ES-I3 (cell line): Measurements from ENCODE around the gene SCGB3A1.

ENCODE experiments used
- H3K36me3 ChIP-seq: 2 replicates; pipeline ENCODE4 v1.6.1; 2013; ENCODE audit warnings: mild to moderate bottlenecking, low read length, control low read depth, moderate library complexity; ENCODE audit not compliant: insufficient read depth
- H3K4me1 ChIP-seq: 2 replicates; pipeline ENCODE4 v1.6.1; 2013; ENCODE audit warnings: mild to moderate bottlenecking, control low read depth, low read length; ENCODE audit not compliant: insufficient read depth
- H3K9ac ChIP-seq: 2 replicates; pipeline ENCODE4 v1.6.1; 2013; ENCODE audit warnings: low read depth, mild to moderate bottlenecking, low read length, moderate library complexity
- H3K9me3 ChIP-seq: 2 replicates; pipeline ENCODE4 v1.6.1; 2013; ENCODE audit warnings: mild to moderate bottlenecking, low read length, moderate library complexity; ENCODE audit not compliant: control insufficient read depth, insufficient read depth

Gene SCGB3A1, protein sequence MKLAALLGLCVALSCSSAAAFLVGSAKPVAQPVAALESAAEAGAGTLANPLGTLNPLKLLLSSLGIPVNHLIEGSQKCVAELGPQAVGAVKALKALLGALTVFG

DNA sequence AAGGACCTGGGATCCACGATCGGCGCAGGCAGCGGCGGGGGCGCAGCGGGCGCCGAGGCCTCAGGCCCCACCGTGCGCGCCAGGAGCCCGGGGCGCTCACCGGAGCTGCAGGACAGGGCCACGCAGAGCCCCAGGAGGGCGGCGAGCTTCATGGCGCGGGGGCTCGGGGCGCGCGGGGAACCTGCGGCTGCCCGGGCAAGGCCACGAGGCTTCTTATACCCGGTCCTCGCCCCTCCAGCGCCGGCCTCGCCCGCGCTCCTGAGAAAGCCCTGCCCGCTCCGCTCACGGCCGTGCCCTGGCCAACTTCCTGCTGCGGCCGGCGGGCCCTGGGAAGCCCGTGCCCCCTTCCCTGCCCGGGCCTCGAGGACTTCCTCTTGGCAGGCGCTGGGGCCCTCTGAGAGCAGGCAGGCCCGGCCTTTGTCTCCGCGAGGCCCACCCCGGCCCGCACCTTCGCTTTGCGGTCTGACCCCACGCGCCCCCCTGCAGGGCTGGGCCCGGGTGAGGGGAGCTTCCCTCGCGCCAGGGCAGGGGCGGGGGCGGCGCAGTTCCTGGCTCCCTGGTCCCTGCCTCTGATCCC is at the start of gene SCGB3A1:
Gene SCGB3A1, minus strand, starts transcription at position 189 of the 577 bp plus-strand sequence. Its CDS starts 37 bp downstream, at position 152.
- no peaks in the 10 kb centered on the region for H3K9me3 ChIP-seq
- no peaks in the 10 kb centered on the region for H3K4me1 ChIP-seq
- peak within 1 kb of the TSS; percentile 47 for H3K9ac ChIP-seq
- no peaks in the 10 kb centered on the region for H3K36me3 ChIP-seq

DNA sequence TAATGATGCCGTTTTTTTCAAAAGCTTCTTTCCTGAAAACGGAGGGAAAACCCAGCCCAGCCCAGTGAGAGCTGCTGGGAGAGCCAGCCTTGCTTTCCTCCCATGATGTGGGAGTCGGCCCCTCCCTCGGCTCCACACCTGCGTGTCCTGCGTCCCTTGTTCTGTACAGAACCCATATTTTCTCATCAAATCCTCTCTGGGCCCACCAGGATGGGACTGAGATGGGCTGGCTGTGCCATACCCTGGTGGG is 49.2 kb upstream of the SCGB3A1 start:
- no peaks in the 10 kb centered on the region for H3K36me3 ChIP-seq
- H3K4me1 ChIP-seq: no peaks in the 10 kb centered on the region
- no peaks in the 10 kb centered on the region for H3K9me3 ChIP-seq
- no peak overlapping the region for H3K9ac ChIP-seq

DNA sequence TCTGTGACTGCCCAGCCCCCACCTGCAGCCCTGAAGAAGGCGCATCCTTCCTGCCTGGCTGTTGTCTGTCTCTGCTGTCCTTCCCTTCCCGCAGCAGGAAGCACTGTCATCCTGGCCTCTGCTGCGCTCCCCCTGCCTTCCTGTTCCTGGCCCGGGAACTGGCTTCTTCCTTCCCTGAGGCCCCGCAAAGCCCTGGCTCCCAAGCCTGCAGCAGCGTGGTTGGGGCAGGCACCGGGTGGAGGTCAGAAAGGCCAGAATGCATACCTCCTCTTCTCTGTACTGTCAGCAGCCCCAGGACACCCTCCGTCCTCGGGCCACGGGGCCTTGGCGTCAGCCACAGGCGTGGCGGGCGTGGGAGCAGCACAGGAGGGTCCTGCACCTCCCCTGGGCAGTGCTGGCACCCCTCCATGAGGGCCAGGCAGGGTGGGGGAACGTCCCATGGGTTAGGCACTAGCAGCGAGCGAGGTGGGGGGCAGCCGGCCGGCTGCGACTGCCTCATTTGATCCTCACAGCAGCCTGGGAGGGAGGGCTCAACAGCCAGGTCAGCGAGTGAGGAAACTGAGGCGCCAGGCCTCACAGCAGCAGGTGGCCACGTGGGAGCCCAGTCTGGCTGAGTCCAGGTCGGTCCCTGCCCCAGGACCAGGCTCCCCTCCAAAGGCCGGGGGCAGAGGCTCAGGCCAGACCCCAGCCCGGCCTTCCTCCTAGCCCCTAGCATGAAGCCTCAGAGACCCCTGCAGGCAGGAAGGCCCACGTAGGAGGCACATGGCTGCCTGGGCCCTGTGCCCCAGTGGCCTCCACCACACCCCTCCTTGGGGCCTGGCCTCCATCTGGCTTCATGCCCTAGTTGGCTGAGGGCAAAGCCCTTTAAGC is 48.7 kb upstream of the SCGB3A1 start:
- Histone ChIP-seq H3K9ac (no peak overlapping the region), H3K36me3 (no peaks in the 10 kb centered on the region), H3K4me1 (no peaks in the 10 kb centered on the region), H3K9me3 (no peaks in the 10 kb centered on the region)

DNA sequence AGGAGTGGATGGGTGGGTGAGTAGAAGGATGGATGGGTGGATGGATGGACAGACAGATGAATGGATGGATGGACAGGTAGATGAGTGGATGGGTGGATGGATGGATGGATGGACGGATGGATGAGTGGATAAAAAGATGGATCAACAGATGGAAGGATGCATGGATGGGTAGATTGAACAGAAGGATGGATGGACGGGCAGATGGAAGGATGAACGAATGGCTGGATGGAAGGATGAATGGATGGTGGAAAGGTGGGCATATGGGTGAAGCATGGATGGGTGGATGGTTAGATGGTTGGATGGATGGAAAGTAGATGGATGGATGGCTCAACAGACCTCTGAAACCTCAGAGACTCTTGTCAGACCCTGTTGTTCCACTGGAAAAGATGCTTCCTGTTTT is 48.0 kb upstream of the SCGB3A1 start:
- H3K9me3 ChIP-seq: no peaks in the 10 kb centered on the region
- no peak overlapping the region for H3K9ac ChIP-seq
- H3K4me1 ChIP-seq: no peaks in the 10 kb centered on the region
- no peaks in the 10 kb centered on the region for H3K36me3 ChIP-seq

DNA sequence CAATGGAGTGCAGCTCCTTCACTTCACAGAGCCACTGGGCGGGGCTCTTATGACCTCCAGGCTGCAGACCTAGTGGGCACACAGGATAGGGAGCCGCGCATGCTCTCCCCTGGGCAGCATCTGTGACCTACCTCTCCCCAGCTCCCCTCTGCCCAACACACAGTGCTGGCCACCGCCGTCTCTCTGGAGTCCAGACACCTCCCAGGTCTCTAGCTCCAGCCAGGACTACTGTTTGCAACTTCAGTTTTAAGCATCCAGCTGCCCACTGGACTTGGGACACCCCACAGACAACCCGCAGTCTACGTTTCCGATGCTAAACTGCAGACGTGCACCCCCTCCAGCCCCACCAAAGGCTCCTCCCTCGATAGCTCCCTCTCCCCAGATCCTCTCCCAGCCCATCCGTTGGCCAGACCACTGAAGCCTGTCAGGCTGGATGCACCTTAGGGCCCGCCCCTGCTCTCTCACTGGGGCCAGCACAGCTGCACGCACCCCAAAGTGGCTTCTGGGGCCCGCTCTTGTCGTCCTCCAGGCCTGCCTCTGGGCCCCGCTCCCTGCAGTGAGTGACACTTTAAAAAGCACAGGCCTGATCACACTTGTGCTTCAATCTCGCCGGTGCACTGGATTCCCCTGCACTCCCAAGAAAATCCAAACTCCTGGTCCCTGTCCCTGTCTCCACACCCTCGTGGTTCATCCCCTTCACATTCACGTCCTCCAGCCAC is 46.8 kb upstream of the SCGB3A1 start:
- H3K9ac ChIP-seq: no peak overlapping the region
- no peaks in the 10 kb centered on the region for H3K36me3 ChIP-seq
- H3K9me3 ChIP-seq: no peaks in the 10 kb centered on the region
- no peaks in the 10 kb centered on the region for H3K4me1 ChIP-seq

DNA sequence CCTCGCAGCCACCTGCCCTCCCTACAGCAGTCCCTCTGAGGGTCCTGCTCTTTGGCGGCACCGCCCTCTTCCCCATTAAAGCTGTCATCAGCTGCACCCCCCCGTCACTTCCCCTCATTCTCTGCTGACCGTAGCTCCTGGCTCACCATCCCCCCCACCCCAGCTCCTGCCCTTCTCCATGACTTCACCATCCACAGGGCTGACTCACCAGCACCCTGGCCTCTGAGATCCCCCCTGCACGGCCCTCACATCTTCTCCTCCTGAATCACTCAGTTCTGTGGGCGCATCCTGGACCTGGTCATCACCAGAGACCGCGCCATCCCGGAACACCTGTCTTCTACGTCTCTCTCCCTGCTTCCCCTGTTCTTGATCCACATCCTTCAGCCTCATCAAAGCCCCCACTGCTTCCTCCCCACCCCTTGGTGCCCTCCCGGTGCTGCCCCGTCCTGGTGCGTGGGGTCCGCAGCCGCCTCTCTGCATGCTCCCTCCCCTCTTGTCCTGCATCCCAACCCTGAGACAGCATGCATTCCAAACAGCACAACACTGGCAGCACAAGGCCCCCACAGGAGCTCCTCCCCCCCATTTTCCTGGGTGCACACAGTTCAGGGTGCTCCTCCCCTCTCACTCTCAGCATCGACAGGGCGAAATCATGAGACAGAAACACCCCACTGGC is 45.2 kb upstream of the SCGB3A1 start:
- H3K9me3 ChIP-seq: no peaks in the 10 kb centered on the region
- H3K4me1 ChIP-seq: peaks cover 6% of the 10 kb centered on the region; the same call in 1 of the 2 replicates
- H3K9ac ChIP-seq: no peak overlapping the region
- H3K36me3 ChIP-seq: no peaks in the 10 kb centered on the region

DNA sequence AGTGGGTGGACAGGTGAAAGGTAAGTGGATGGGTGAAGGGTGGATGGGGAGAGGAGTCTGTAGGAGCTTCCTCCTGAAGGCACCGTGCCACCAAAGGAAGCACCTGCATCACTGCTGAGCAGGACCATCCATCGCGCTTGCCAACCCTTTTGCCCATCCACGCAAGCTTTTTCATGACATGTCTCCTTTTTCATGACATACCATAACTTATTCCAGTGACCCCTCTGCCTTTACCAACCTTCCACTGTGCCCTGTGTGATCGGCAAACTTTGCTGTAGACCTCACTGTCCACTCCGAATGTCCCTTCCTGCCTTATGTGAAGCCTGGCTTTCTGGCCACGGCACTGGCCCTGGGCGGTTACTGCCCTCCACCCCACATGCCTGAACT is 44.7 kb upstream of the SCGB3A1 start:
- Histone ChIP-seq H3K36me3 (no peaks in the 10 kb centered on the region), H3K9me3 (no peaks in the 10 kb centered on the region), H3K4me1 (peaks cover 6% of the 10 kb centered on the region; the same call in 1 of the 2 replicates), H3K9ac (no peak overlapping the region)

DNA sequence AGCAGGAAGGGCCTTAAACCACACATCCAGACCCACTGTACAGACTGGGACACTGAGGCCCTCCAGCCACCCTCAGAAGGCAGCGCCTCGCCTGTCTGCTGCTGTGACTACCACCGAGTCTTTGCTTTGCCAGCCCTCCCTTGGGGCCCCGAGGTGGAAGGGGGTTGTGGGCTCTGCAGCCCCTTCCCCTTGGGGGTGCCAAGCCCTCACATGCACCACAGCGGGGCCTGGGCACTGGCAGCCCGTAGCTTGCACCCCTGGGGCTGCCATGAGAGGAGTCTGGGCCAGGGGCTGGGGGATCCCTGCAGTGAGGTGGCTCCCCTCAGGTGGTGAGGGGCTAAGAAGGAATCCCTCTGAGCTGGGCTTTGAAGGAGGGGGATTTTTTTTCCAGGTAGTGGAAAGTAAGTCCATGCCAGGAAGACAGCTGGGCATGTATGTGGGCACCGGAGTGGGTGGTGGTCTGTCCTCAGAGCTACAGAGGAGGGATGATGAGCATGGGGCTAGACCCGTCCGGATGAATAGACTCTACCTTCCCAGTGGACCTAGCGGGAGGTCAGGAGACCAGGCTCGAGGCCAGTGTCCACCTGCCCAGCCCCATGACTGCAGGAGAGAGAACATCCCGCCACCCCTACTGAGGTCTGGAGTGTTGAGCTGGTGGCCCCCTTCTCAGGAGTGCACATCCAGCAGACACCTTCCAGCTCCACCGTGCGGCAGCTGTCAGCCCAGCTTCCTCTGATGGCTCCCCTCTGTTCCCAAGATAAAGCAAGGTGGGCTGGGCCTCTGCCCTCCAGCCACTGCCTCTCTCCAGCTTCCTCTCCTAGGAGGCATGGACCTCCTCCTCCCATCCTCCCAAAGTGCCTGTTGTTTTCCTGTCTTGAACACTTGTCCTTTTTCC is 42.2 kb upstream of the SCGB3A1 start:
- H3K9ac ChIP-seq: no peak overlapping the region
- no peaks in the 10 kb centered on the region for H3K9me3 ChIP-seq
- H3K4me1 ChIP-seq: peaks cover 6% of the 10 kb centered on the region; the same call in 1 of the 2 replicates
- H3K36me3 ChIP-seq: no peaks in the 10 kb centered on the region

DNA sequence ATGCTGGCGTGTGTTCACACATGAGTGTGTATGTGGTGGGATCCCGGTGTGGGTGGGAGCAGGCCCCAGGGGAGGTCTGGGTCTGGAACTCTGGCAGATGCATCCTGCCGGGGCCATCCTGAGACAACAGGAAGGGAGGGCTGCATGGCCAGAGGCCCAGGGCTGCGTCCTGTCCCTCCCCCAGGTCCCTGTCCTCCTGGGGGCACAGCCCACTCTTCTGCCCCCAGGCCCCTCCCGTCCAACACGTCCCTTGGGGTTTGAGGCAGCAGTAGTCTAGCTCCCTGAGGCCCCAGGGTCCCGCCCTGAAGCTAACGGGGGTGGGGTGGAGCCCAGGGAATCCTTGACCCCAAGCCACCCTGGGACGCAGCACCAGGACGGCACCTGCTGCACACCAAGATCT is 41.5 kb upstream of the SCGB3A1 start:
- Histone ChIP-seq H3K9me3 (no peaks in the 10 kb centered on the region), H3K9ac (no peak overlapping the region), H3K36me3 (no peaks in the 10 kb centered on the region), H3K4me1 (peaks cover 6% of the 10 kb centered on the region; the same call in 1 of the 2 replicates)

DNA sequence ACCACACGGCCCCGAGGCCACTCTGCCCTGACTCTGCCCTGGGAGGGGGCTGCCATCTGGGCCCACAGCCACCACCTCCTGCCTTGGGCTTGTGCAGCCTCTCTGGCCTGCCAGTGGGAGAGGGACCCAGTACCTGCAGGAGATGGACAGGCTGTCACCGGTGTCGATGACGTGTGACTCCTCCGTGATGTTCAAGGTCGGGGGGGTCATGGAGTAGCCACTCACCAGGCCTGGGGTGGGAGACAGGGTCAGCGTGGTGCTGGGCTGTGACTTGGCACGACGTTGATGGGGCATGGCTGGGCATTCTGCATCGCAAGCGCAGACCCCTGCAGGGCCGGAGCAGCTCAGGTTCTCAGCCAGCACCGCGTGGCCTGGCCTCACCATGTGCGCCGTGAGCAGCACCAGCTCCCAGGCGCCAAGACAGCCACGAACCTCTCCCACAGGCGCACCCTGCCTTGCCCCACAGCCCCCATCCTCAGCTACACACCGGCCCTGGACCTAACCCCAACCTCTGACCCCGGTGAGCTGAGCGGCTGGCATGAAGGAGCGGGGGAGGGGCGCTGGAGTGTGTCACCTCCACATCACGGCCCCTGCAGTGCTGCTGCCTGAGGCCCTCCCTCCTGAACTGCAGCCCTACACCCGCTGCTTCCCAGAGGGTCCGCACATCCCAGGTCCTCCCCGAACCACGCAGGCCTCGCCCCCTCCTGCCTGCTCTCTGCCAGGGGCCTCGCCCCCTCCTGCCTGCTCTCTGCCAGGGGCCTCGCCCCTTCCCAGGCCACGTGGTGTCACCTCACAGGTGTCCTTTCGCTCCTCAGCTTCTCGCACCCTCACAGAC is 40.5 kb upstream of the SCGB3A1 start:
- no peaks in the 10 kb centered on the region for H3K9me3 ChIP-seq
- H3K36me3 ChIP-seq: no peaks in the 10 kb centered on the region
- H3K4me1 ChIP-seq: peaks cover 6% of the 10 kb centered on the region; the same call in 1 of the 2 replicates
- no peak overlapping the region for H3K9ac ChIP-seq

DNA sequence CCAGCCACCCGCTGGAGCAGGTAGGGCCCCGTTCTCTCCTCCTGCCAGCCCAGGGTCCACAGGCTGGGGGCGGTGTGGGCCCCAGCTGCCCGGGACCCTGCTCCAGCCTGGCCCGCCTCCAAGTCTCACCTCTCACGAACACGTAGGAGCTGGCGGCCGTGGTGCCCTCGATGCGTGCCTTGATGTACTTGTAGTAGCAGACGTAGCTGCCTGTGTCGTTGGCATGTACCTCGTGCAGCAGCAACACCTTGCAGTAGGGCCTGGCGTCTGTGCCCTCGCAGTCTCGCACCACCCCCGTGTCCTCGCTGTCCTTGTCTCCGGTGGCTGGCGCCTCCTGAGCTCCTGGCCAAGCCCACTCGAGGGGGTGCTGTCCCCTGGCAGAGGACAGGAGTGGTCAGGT is 39.1 kb upstream of the SCGB3A1 start:
- no peaks in the 10 kb centered on the region for H3K36me3 ChIP-seq
- peaks cover 6% of the 10 kb centered on the region; the same call in 1 of the 2 replicates for H3K4me1 ChIP-seq
- H3K9ac ChIP-seq: no peak overlapping the region
- H3K9me3 ChIP-seq: no peaks in the 10 kb centered on the region

DNA sequence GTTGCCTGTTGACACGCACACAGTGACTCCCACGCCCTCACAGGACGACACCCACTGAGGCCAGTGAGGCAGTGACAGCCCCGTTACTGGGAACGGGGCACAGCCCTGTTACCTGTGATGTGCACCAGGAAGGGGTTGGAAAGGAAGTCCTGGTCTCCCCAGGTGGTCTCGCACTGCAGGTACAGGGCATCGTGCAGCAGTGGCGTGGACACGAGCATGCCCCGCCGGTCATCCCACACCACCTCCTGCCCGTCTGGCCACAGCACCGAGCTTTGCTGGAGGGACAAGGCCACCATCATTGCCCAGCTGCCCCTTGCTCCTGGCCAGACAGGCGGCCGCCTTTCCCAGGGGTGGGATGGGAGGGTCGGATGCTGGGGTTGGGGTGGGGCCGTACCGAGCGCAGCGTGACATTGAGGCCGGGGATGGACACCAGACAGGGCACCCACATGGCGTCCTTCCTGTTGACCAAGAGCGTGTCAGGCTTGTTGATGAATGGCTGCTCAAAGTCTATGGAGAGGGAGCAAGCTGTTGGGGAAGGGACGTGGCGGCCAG is 38.6 kb upstream of the SCGB3A1 start:
- Histone ChIP-seq H3K36me3 (no peaks in the 10 kb centered on the region), H3K9ac (no peak overlapping the region), H3K4me1 (peaks cover 6% of the 10 kb centered on the region; the same call in 1 of the 2 replicates), H3K9me3 (no peaks in the 10 kb centered on the region)
